A673 (cell line): ENCODE results near the gene RAB3A. TPM values are rescaled to one million over a fixed set of nuclear protein-coding genes. Genes with fewer than 3 reads are reported as not detected.

ENCODE experiments used
- BruUV-seq: library from RNA; stranded (reverse); fragments of 400-500 nt; replicated peaks from 2 replicates; lab custom pipeline; 2021; lab: Mats Ljungman, UMichigan
- CTCF ChIA-PET: fragments of 300-600 bp; sonication (Branson Sonifier 250); formaldehyde crosslinking; loops from one replicate; lab custom pipeline; 2022; ENCODE audit warnings: antibody characterized with exemption; lab: Charles Lee
- POLR2A ChIA-PET: fragments of 300-600 bp; sonication (Branson Sonifier 250); formaldehyde crosslinking; loops from one replicate; lab custom pipeline; 2022; ENCODE audit warnings: antibody characterized with exemption; ENCODE audit not compliant: low non-redundant PET; lab: Charles Lee
- DNase-seq: peaks from one replicate; pipeline ENCODE4 v3.0.0-alpha.2; 2015; ENCODE audit warnings: low spot score
- H3K27ac ChIP-seq: fragments of 200-600 bp; sonication (generic); 2 replicates; pipeline ENCODE4 v1.5.1; 2016; ENCODE audit warnings: mixed run types, low read depth, mild to moderate bottlenecking, mixed read lengths, antibody characterized with exemption, low read length; ENCODE audit not compliant: poor library complexity, severe bottlenecking
- H3K27me3 ChIP-seq: fragments of 200-600 bp; sonication (generic); replicated peaks from 2 replicates; pipeline ENCODE4 v1.6.1; 2017; ENCODE audit warnings: mixed run types, low read depth, mild to moderate bottlenecking, mixed read lengths, antibody characterized with exemption, low read length; ENCODE audit not compliant: insufficient read depth, poor library complexity
- H3K36me3 ChIP-seq: fragments of 200-600 bp; sonication (generic); 2 replicates; pipeline ENCODE4 v1.6.1; 2016; ENCODE audit warnings: mixed run types, mild to moderate bottlenecking, mixed read lengths, antibody characterized with exemption, low read length; ENCODE audit not compliant: insufficient read depth, poor library complexity, severe bottlenecking
- H3K4me1 ChIP-seq: fragments of 200-600 bp; sonication (generic); 2 replicates; pipeline ENCODE4 v1.6.1; 2017; ENCODE audit warnings: mixed run types, mild to moderate bottlenecking, mixed read lengths, antibody characterized with exemption, low read length; ENCODE audit not compliant: insufficient read depth, poor library complexity, severe bottlenecking
- H3K4me3 ChIP-seq: fragments of 200-600 bp; sonication (generic); 2 replicates; pipeline ENCODE4 v1.5.1; 2016; ENCODE audit warnings: low read depth, mixed run types, mild to moderate bottlenecking, mixed read lengths, low read length; ENCODE audit not compliant: poor library complexity, severe bottlenecking
- H3K9me3 ChIP-seq: fragments of 200-600 bp; sonication (generic); 2 replicates; pipeline ENCODE4 v1.6.1; 2016; ENCODE audit warnings: mixed run types, low read depth, mild to moderate bottlenecking, mixed read lengths, antibody characterized with exemption, low read length; ENCODE audit not compliant: poor library complexity, severe bottlenecking
- CTCF ChIP-seq: fragments of 300-800, 200-600 bp; sonication (generic); conservative IDR thresholded peaks from 2 replicates; pipeline ENCODE4 v1.5.1; 2017; ENCODE audit warnings: low read depth, mild to moderate bottlenecking, antibody characterized with exemption, low read length, moderate library complexity, mixed read lengths
- EZH2 ChIP-seq: fragments of 200-600 bp; sonication (generic); IDR thresholded peaks from 2 replicates; pipeline ENCODE4 v1.6.1; 2017; ENCODE audit warnings: borderline replicate concordance, low read depth, mild to moderate bottlenecking, mixed read lengths, antibody characterized with exemption, low read length; ENCODE audit not compliant: poor library complexity, severe bottlenecking
- intact Hi-C: fragments of 100-400 bp; cut with micrococcal nuclease; formaldehyde crosslinking; loops from one replicate; pipeline ENCODE4 v1.10.0; 2022; ENCODE audit not compliant: unreplicated experiment
- total RNA-seq: library from RNA; stranded (reverse); gene quantifications from 2 replicates; pipeline ENCODE4 v1.2.3, GENCODE V29; 2021

RAB3A gene
- total RNA-seq, 1 experiment from 2014 or later, result 2.9 TPM

GRCh38 chr19:18172331-18173053 is 31.4 kb downstream of the RAB3A start:
- no peaks in the 10 kb centered on the region for H3K9me3 ChIP-seq
- peaks cover 4% of the 10 kb centered on the region for H3K36me3 ChIP-seq
- BruUV-seq, result no TSS peak
- ChIA-PET CTCF (no interaction called here), POLR2A (no interaction called here)
- no peaks in the 10 kb centered on the region for H3K4me1 ChIP-seq
- no peak overlapping the region for H3K4me3 ChIP-seq
- H3K27ac ChIP-seq, result no peak overlapping the region
- intact Hi-C loops, result no loop called here
- TF ChIP-seq EZH2, result no peak
- no peak for TF ChIP-seq CTCF
- no peaks in the 10 kb centered on the region for H3K27me3 ChIP-seq
- DNase-seq, result no peak

GRCh38 chr19:18171605-18172327 is 32.1 kb downstream of the RAB3A start:
- no peaks in the 10 kb centered on the region for H3K4me1 ChIP-seq
- H3K4me3 ChIP-seq, result no peak overlapping the region
- H3K36me3 ChIP-seq, result peaks cover 6% of the 10 kb centered on the region
- BruUV-seq, result no TSS peak
- H3K9me3 ChIP-seq, result no peaks in the 10 kb centered on the region
- H3K27me3 ChIP-seq, result no peaks in the 10 kb centered on the region
- DNase-seq, result no peak
- H3K27ac ChIP-seq, result no peak overlapping the region
- TF ChIP-seq EZH2 (no peak), CTCF (no peak)
- CTCF ChIA-PET, result no interaction called here
- POLR2A ChIA-PET, result no interaction called here
- intact Hi-C loops, result no loop called here

GRCh38 chr19:18170714-18171255 is 33.1 kb downstream of the RAB3A start:
- Histone ChIP-seq H3K27me3 (no peaks in the 10 kb centered on the region), H3K36me3 (peaks cover 12% of the 10 kb centered on the region), H3K4me3 (no peak overlapping the region), H3K9me3 (no peaks in the 10 kb centered on the region), H3K27ac (no peak overlapping the region), H3K4me1 (no peaks in the 10 kb centered on the region)
- intact Hi-C loops, result no loop called here
- ChIA-PET CTCF (no interaction called here), POLR2A (no interaction called here)
- DNase-seq, result no peak
- TF ChIP-seq EZH2 (no peak), CTCF (no peak)
- no TSS peak for BruUV-seq
